ENCODE measurements around the gene HMGXB3.

Gene HMGXB3

GRCh38 chr5:150000256-150000989 is at the start of gene HMGXB3, which contains the start of gene TIGD6:
Gene HMGXB3, plus strand, starts transcription at chr5:150000739. Its CDS starts 4,114 bp downstream, at chr5:150004853.
Gene TIGD6, minus strand, starts transcription at chr5:150000654. Its CDS starts 4,306 bp downstream, at chr5:149996348.
- peak; percentile 88 for DNase-seq (ENCODE audit: low read depth)

- no peak for DNase-seq (ENCODE audit: low read depth)
Observed at GRCh38 chr5:149951138-149951749, 49.3 kb upstream of the HMGXB3 start.

GRCh38 chr5:149953436-149954121 is 47.0 kb upstream of the HMGXB3 start:
- DNase-seq (ENCODE audit: low read depth): no peak

- no peak for DNase-seq (ENCODE audit: low read depth)
Observed at GRCh38 chr5:149954798-149955197, 45.7 kb upstream of the HMGXB3 start.

- no peak for DNase-seq (ENCODE audit: low read depth)
Observed at GRCh38 chr5:149956685-149957084, 43.9 kb upstream of the HMGXB3 start.

GRCh38 chr5:149957855-149958254 is 42.7 kb upstream of the HMGXB3 start:
- no peak for DNase-seq (ENCODE audit: low read depth)

- peak; percentile 20 for DNase-seq (ENCODE audit: low read depth)
Observed at GRCh38 chr5:149959406-149960236, 40.9 kb upstream of the HMGXB3 start.

GRCh38 chr5:149960272-149961185 is 40.0 kb upstream of the HMGXB3 start, which contains the start of gene SLC26A2:
Gene SLC26A2, plus strand, starts transcription at chr5:149960758. Its CDS starts 16,895 bp downstream, at chr5:149977653.
- peak; percentile 90 for DNase-seq (ENCODE audit: low read depth)

- no peak for DNase-seq (ENCODE audit: low read depth)
Observed at GRCh38 chr5:149961186-149961685, 39.3 kb upstream of the HMGXB3 start.

GRCh38 chr5:149961957-149962409 is 38.6 kb upstream of the HMGXB3 start:
- DNase-seq (ENCODE audit: low read depth): no peak

GRCh38 chr5:149962601-149963300 is 37.8 kb upstream of the HMGXB3 start:
- no peak for DNase-seq (ENCODE audit: low read depth)

GRCh38 chr5:149963729-149964128 is 36.8 kb upstream of the HMGXB3 start:
- no peak for DNase-seq (ENCODE audit: low read depth)

- DNase-seq (ENCODE audit: low read depth): no peak
Observed at GRCh38 chr5:149966946-149967345, 33.6 kb upstream of the HMGXB3 start.

- no peak for DNase-seq (ENCODE audit: low read depth)
Observed at GRCh38 chr5:149969181-149969930, 31.2 kb upstream of the HMGXB3 start.

- no peak for DNase-seq (ENCODE audit: low read depth)
Observed at GRCh38 chr5:149975409-149975808, 25.1 kb upstream of the HMGXB3 start.

- no peak for DNase-seq (ENCODE audit: low read depth)
Observed at GRCh38 chr5:149979896-149980295, 20.6 kb upstream of the HMGXB3 start.

GRCh38 chr5:149981206-149981605 is 19.3 kb upstream of the HMGXB3 start:
- no peak for DNase-seq (ENCODE audit: low read depth)

GRCh38 chr5:149982505-149982904 is 18.0 kb upstream of the HMGXB3 start:
- DNase-seq (ENCODE audit: low read depth): no peak

GRCh38 chr5:149988126-149988525 is 12.4 kb upstream of the HMGXB3 start:
- no peak for DNase-seq (ENCODE audit: low read depth)

Data from stimulated activated CD8-positive, alpha-beta memory T cell treated with anti-CD3 and anti-CD28 coated beads, Interleukin-4, amount 100 ng/mL, for 24 hours (primary cell).